GM12878 (cell line): ENCODE measurements around the gene EPHA1. TPM values are rescaled to one million over a fixed set of nuclear protein-coding genes. Genes with fewer than 3 reads are reported as not detected.

Experiments
- BMI1 ChIP-seq: fragments of 450-650 bp; IDR thresholded peaks from 2 replicates; pipeline ENCODE4 v1.6.1; 2016; ENCODE audit warnings: mild to moderate bottlenecking, moderate library complexity, borderline replicate concordance
- IRF5 ChIP-seq: fragments of 450-650 bp; IDR thresholded peaks from 2 replicates; pipeline ENCODE4 v1.6.1; 2017; ENCODE audit warnings: borderline replicate concordance
- NRF1 ChIP-seq: conservative IDR thresholded peaks from 2 replicates; pipeline ENCODE4 v1.6.1; 2011; ENCODE audit warnings: mild to moderate bottlenecking, low read depth, low read length, improper control_type of control experiment
- POLR2A ChIP-seq: IDR thresholded peaks from 2 replicates; pipeline ENCODE4 v1.6.1; 2011; ENCODE audit warnings: low read depth, mild to moderate bottlenecking, low read length
- SMC3 ChIP-seq: IDR thresholded peaks from 2 replicates; pipeline ENCODE4 v1.6.1; 2011; ENCODE audit warnings: low read length, improper control_type of control experiment, borderline replicate concordance
- SRF ChIP-seq, 2 experiments: IDR thresholded peaks; 2 replicates each; pipeline ENCODE4 v1.6.1; 2011; ENCODE audit warnings: low read depth in 2 of 2, low read length in 2 of 2, mild to moderate bottlenecking in 1 of 2, moderate library complexity in 1 of 2
- ZBTB4 ChIP-seq: fragments of 450-650 bp; formaldehyde crosslinking; IDR thresholded peaks from 2 replicates; pipeline ENCODE4 v1.4.0; 2022; ENCODE audit warnings: mild to moderate bottlenecking, moderate library complexity
- polyA plus RNA-seq, 11 experiments: library from polyadenylated mRNA; depleted of rRNA in 4 of 11; unstranded in 6 of 11; stranded (reverse) in 5 of 11; fragments of >200 nt; fragmentation: Nextera tagmentation in 4 of 11; fragmentation: Illumina TruSeq in 1 of 11; extraction: Ambion mirVana in 4 of 11; extraction: Trizol in 1 of 11; gene quantifications; 1 replicate in 1 of 11; 2 replicates in 10 of 11; pipeline versions ENCODE4 v1.2.1 to v1.2.3, GENCODE V29; 2011 to 2016; ENCODE audit warnings: inconsistent platforms in 2 of 11, missing spikeins in 2 of 11, low read depth in 1 of 11
- total RNA-seq, 4 experiments: library from RNA; depleted of rRNA in 3 of 4; stranded (reverse); fragments of >200 nt in 3 of 4; fragmentation: Illumina TruSeq in 1 of 4; extraction: Trizol in 1 of 4; gene quantifications; 2 replicates each; pipeline versions ENCODE4 v1.2.1 to v1.2.3, GENCODE V29; 2013 to 2021

EPHA1 gene
- total and polyA plus RNA-seq, 10 of the 15 experiments (the other 5 are each of a cell fraction or from before 2014, with no cell fraction given): 0.11 to 0.35 (median 0.24) TPM; not detected in 6

GRCh38 chr7:143376396-143376795 lies 32.3 kb downstream of the EPHA1 start (continued):
- TF ChIP-seq IRF5: no peak
- no peak for TF ChIP-seq SMC3
- TF ChIP-seq ZBTB4 (CRISPR knock-in tag): no peak
- TF ChIP-seq POLR2A: no peak
- no peak for TF ChIP-seq SRF (IDR thresholded peaks at IDR 0.05; ENCODE audit: low read depth in 2 of 2, low read length in 2 of 2)
- TF ChIP-seq BMI1: no peak
- TF ChIP-seq NRF1: no peak
